Nephron (organoid): ENCODE measurements around the gene KLHDC10.
A peak's percentile ranks its signal among the peaks of the same experiment; 100 is the strongest.
"Not testable (repeated sequence)": the region's sequence is repeated elsewhere in the genome, so short reads cannot be mapped to it uniquely, and the experiment has no call there.

ENCODE experiments used
- H3K27ac Mint-ChIP-seq, 3 experiments: 2 replicates each; pipeline ENCODE4 v1.8.0; 2020; ENCODE audit warnings: mixed read lengths in 3 of 3, mild to moderate bottlenecking in 2 of 3, moderate library complexity in 1 of 3
- H3K27me3 Mint-ChIP-seq: 2 replicates; pipeline ENCODE4 v1.8.0; 2021; ENCODE audit warnings: low read depth, mild to moderate bottlenecking, moderate library complexity, mixed read lengths
- H3K36me3 Mint-ChIP-seq: 2 replicates; pipeline ENCODE4 v1.8.0; 2020; ENCODE audit warnings: low read depth, mixed read lengths
- H3K4me1 Mint-ChIP-seq: 2 replicates; pipeline ENCODE4 v1.8.0; 2020; ENCODE audit warnings: mixed read lengths
- H3K4me3 Mint-ChIP-seq, 3 experiments: 2 replicates each; pipeline ENCODE4 v1.8.0; 2020; ENCODE audit warnings: mild to moderate bottlenecking in 3 of 3, mixed read lengths in 3 of 3, moderate library complexity in 2 of 3
- H3K9me3 Mint-ChIP-seq: 2 replicates; pipeline ENCODE4 v1.8.0; 2020; ENCODE audit warnings: mixed read lengths
- CTCF ChIP-seq, 3 experiments: fragments of 200-600 bp; sonication (generic); IDR thresholded peaks; one replicate each; pipeline ENCODE4 v1.5.0; 2021; ENCODE audit warnings: antibody characterized with exemption in 3 of 3; ENCODE audit not compliant: unreplicated experiment in 3 of 3

KLHDC10 gene

GRCh38 chr7:130112662-130113425 is 42.5 kb downstream of the KLHDC10 start:
- no peaks in the 10 kb centered on the region for H3K27me3 Mint-ChIP-seq

GRCh38 chr7:130113426-130113805 is 43.1 kb downstream of the KLHDC10 start:
- peak overlapping the region; percentile 35 to 68 (median 53) for H3K27ac Mint-ChIP-seq
- peaks cover 15% of the 10 kb centered on the region for H3K4me1 Mint-ChIP-seq
- H3K27me3 Mint-ChIP-seq, H3K9me3 Mint-ChIP-seq, H3K4me3 Mint-ChIP-seq: not testable (repeated sequence)
- H3K36me3 Mint-ChIP-seq: peaks cover 31% of the 10 kb centered on the region

More at GRCh38 chr7:130112662-130113425, 42.5 kb downstream of the KLHDC10 start:
- TF ChIP-seq CTCF (IDR thresholded peaks at IDR 0.05; ENCODE audit: unreplicated experiment in 3 of 3): no peak
- H3K4me1 Mint-ChIP-seq: peaks cover 15% of the 10 kb centered on the region
- H3K4me3 Mint-ChIP-seq: no peak overlapping the region
- H3K9me3 Mint-ChIP-seq: peaks cover 9% of the 10 kb centered on the region
- peaks cover 31% of the 10 kb centered on the region for H3K36me3 Mint-ChIP-seq
- peak overlapping the region in 2 of 3 experiments; percentile 26 to 35 for H3K27ac Mint-ChIP-seq

- Mint-ChIP-seq H3K9me3 (peaks cover 9% of the 10 kb centered on the region), H3K36me3 (peaks cover 31% of the 10 kb centered on the region)
- TF ChIP-seq CTCF (IDR thresholded peaks at IDR 0.05; ENCODE audit: unreplicated experiment in 3 of 3): no peak
Observed at GRCh38 chr7:130113887-130114286, 43.6 kb downstream of the KLHDC10 start.

GRCh38 chr7:130114374-130114773 is 44.0 kb downstream of the KLHDC10 start:
- peaks cover 27% of the 10 kb centered on the region for H3K36me3 Mint-ChIP-seq
- H3K27me3 Mint-ChIP-seq: no peaks in the 10 kb centered on the region
- H3K9me3 Mint-ChIP-seq: peaks cover 7% of the 10 kb centered on the region
- peaks cover 15% of the 10 kb centered on the region for H3K4me1 Mint-ChIP-seq
- H3K4me3 Mint-ChIP-seq: no peak overlapping the region
- no peak for TF ChIP-seq CTCF (IDR thresholded peaks at IDR 0.05; ENCODE audit: unreplicated experiment in 3 of 3)
- peak overlapping the region in 1 of 3 experiments; percentile 53 for H3K27ac Mint-ChIP-seq

More at GRCh38 chr7:130113887-130114286, 43.6 kb downstream of the KLHDC10 start:
- H3K27me3 Mint-ChIP-seq: no peaks in the 10 kb centered on the region
- no peak overlapping the region for H3K4me3 Mint-ChIP-seq
- H3K4me1 Mint-ChIP-seq: peaks cover 15% of the 10 kb centered on the region
- peak overlapping the region in 2 of 3 experiments; percentile 35 to 53 for H3K27ac Mint-ChIP-seq

GRCh38 chr7:130114776-130115175 is 44.4 kb downstream of the KLHDC10 start:
- no peaks in the 10 kb centered on the region for H3K27me3 Mint-ChIP-seq
- no peak overlapping the region for H3K27ac Mint-ChIP-seq
- peaks cover 27% of the 10 kb centered on the region for H3K36me3 Mint-ChIP-seq
- H3K9me3 Mint-ChIP-seq: peaks cover 3% of the 10 kb centered on the region
- no peak for TF ChIP-seq CTCF (IDR thresholded peaks at IDR 0.05; ENCODE audit: unreplicated experiment in 3 of 3)
- H3K4me1 Mint-ChIP-seq: peaks cover 15% of the 10 kb centered on the region
- no peak overlapping the region for H3K4me3 Mint-ChIP-seq

- Mint-ChIP-seq H3K4me3 (no peak overlapping the region), H3K27ac (peak overlapping the region in 1 of 3 experiments; percentile 31), H3K9me3 (no peaks in the 10 kb centered on the region), H3K27me3 (no peaks in the 10 kb centered on the region), H3K4me1 (peaks cover 6% of the 10 kb centered on the region), H3K36me3 (peaks cover 42% of the 10 kb centered on the region)
- TF ChIP-seq CTCF (IDR thresholded peaks at IDR 0.05; ENCODE audit: unreplicated experiment in 3 of 3): no peak
Observed at GRCh38 chr7:130118294-130118693, 48.0 kb downstream of the KLHDC10 start.
